G401 (cell line): ENCODE measurements around the gene ROCK2. TPM values are rescaled to one million over a fixed set of nuclear protein-coding genes. Genes with fewer than 3 reads are reported as not detected.

Experiments
- DNase-seq: peaks from one replicate; pipeline ENCODE4 v3.0.0-alpha.2; 2015; ENCODE audit warnings: low spot score
- in situ Hi-C: cut with HindIII; loops from 2 replicates; pipeline ENCODE4 v1.10.0; 2016; ENCODE audit warnings: low sequenced_read_pairs, mixed read lengths
- total RNA-seq: library from RNA; depleted of rRNA; stranded (reverse); fragments of >200 nt; shearing (Covaris generic); gene quantifications from 2 replicates; pipeline ENCODE4 v1.2.3, GENCODE V29; 2014

The ROCK2 gene
- total RNA-seq, 1 experiment from 2014 or later, result 24.0 TPM

- in situ Hi-C loops, result no loop called here
- no peak for DNase-seq
Measured at GRCh38 chr2:11370377-11371091, 26.1 kb upstream of the ROCK2 start.

- peak; percentile 94 for DNase-seq
Measured at GRCh38 chr2:11368059-11368572, 23.7 kb upstream of the ROCK2 start.

GRCh38 chr2:11367170-11367730, 22.8 kb upstream of the ROCK2 start:
- no peak for DNase-seq
- in situ Hi-C loops, result no loop called here

More at GRCh38 chr2:11368059-11368572, 23.7 kb upstream of the ROCK2 start:
- in situ Hi-C loops, result no loop called here

GRCh38 chr2:11366326-11366741, 21.9 kb upstream of the ROCK2 start:
- in situ Hi-C loops, result no loop called here
- no peak for DNase-seq

GRCh38 chr2:11365096-11365879, 20.9 kb upstream of the ROCK2 start:
- in situ Hi-C loops, result no loop called here
- no peak for DNase-seq

GRCh38 chr2:11364565-11364887, 20.1 kb upstream of the ROCK2 start:
- DNase-seq, result no peak
- in situ Hi-C loops, result no loop called here

- in situ Hi-C loops, result no loop called here
- no peak for DNase-seq
Measured at GRCh38 chr2:11363868-11364564, 19.6 kb upstream of the ROCK2 start.

- in situ Hi-C loops, result no loop called here
- DNase-seq, result no peak
Measured at GRCh38 chr2:11359865-11360264, 15.4 kb upstream of the ROCK2 start.

GRCh38 chr2:11357428-11357972, 13.1 kb upstream of the ROCK2 start:
- in situ Hi-C loops, result no loop called here

GRCh38 chr2:11356764-11357163, 12.3 kb upstream of the ROCK2 start:
- in situ Hi-C loops, result no loop called here

More at GRCh38 chr2:11357428-11357972, 13.1 kb upstream of the ROCK2 start:
- DNase-seq, result no peak

GRCh38 chr2:11355194-11356053, 11.0 kb upstream of the ROCK2 start:
- in situ Hi-C loops, result no loop called here
- DNase-seq, result no peak

More at GRCh38 chr2:11356764-11357163, 12.3 kb upstream of the ROCK2 start:
- DNase-seq, result no peak

GRCh38 chr2:11354363-11355154, 10.1 kb upstream of the ROCK2 start:
- DNase-seq, result no peak
- in situ Hi-C loops, result no loop called here

GRCh38 chr2:11352781-11353537, 8.5 kb upstream of the ROCK2 start:
- in situ Hi-C loops, result no loop called here
- no peak for DNase-seq

- in situ Hi-C loops, result no loop called here
- DNase-seq, result no peak
Measured at GRCh38 chr2:11348209-11348749, 3.8 kb upstream of the ROCK2 start.

GRCh38 chr2:11347403-11347959, 3.0 kb upstream of the ROCK2 start:
- DNase-seq, result no peak
- in situ Hi-C loops, result no loop called here

- in situ Hi-C loops, result no loop called here
- peak; percentile 32 for DNase-seq
Measured at GRCh38 chr2:11346023-11346482, 1.6 kb upstream of the ROCK2 start.
